ENCODE data around the gene COMT. TPM values are rescaled to one million over a fixed set of nuclear protein-coding genes. Genes with fewer than 3 reads are reported as not detected.

COMT gene
- total RNA-seq, 1 experiment from 2014 or later = 72.0 TPM

DNA sequence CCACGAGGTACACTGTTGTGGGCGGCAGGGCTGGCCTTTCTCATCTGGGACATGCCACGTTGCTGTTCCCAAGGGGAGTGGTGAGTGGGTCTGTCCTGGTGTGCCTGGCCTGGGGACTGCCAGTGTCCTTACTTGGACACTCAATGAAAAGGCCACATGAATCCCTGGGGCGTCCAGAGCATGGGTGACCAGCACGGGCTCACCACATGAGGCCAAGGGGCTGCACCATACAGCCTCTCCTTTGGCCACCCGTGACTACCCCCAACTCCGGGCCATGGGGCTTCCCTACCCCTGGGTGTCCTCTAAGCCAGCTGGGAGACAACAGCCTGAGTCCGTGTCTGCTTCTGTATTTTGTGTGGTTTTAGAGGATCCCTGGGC lies 20.3 kb downstream of the COMT start:
- Histone ChIP-seq H3K79me2 (ENCODE audit: low read length) (no peaks in the 10 kb centered on the region; the same call in 1 of the 2 replicates), H3K9me2 (replicated peaks; ENCODE audit: insufficient read depth, low read length) (no peaks in the 10 kb centered on the region), H3K36me3 (ENCODE audit: insufficient read depth, low read length) (peaks cover 10% of the 10 kb centered on the region), H2AFZ (ENCODE audit: low read length) (no peak overlapping the region), H3K4me1 (ENCODE audit: low read length) (peaks cover 14% of the 10 kb centered on the region), H3K4me2 (ENCODE audit: low read depth, low read length, poor library complexity, severe bottlenecking) (no peak overlapping the region), H3K9ac (ENCODE audit: low read length) (no peak overlapping the region), H3K27ac (ENCODE audit: low read length) (no peak overlapping the region), H3K9me3 (ENCODE audit: low read length) (no peaks in the 10 kb centered on the region), H3K4me3 (ENCODE audit: low read length) (no peak overlapping the region), H3K27me3 (ENCODE audit: low read length) (no peaks in the 10 kb centered on the region), H4K20me1 (ENCODE audit: insufficient read depth, low read depth, low read length) (peaks cover 15% of the 10 kb centered on the region)
- DNase-seq = no peak

DNA sequence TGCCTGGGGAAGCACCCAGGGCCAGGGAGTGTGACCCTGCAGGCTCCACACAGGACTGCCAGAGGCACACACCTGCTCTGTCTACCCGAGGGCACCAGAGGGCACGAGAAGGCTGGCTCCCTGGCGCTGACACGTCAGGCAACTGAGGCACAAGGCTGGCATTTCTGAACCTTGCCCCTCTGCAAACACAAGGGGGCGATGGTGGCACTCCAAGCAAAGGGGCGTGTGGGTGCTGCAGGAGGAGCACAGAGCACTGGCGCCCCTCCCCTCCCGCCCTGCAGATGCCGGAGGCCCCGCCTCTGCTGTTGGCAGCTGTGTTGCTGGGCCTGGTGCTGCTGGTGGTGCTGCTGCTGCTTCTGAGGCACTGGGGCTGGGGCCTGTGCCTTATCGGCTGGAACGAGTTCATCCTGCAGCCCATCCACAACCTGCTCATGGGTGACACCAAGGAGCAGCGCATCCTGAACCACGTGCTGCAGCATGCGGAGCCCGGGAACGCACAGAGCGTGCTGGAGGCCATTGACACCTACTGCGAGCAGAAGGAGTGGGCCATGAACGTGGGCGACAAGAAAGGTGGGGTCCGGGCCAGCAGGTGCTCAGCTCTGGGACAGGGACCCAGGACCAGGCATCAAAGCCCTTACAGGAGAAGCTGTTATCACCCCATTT lies 20.8 kb downstream of the COMT start:
- peak; percentile 94 for DNase-seq
- H3K79me2 ChIP-seq (ENCODE audit: low read length) = no peaks in the 10 kb centered on the region; the same call in 1 of the 2 replicates
- H2AFZ ChIP-seq (ENCODE audit: low read length) = no peak overlapping the region
- no peak overlapping the region for H3K4me3 ChIP-seq (ENCODE audit: low read length)
- H3K9me3 ChIP-seq (ENCODE audit: low read length) = no peaks in the 10 kb centered on the region
- no peaks in the 10 kb centered on the region for H3K9me2 ChIP-seq (replicated peaks; ENCODE audit: insufficient read depth, low read length)
- no peak overlapping the region for H3K9ac ChIP-seq (ENCODE audit: low read length)
- H3K27me3 ChIP-seq (ENCODE audit: low read length) = no peaks in the 10 kb centered on the region
- no peak overlapping the region for H3K27ac ChIP-seq (ENCODE audit: low read length)
- peaks cover 15% of the 10 kb centered on the region for H4K20me1 ChIP-seq (ENCODE audit: insufficient read depth, low read depth, low read length)
- H3K4me2 ChIP-seq (ENCODE audit: low read depth, low read length, poor library complexity, severe bottlenecking) = no peak overlapping the region
- peaks cover 14% of the 10 kb centered on the region for H3K4me1 ChIP-seq (ENCODE audit: low read length)
- H3K36me3 ChIP-seq (ENCODE audit: insufficient read depth, low read length) = peaks cover 10% of the 10 kb centered on the region

DNA sequence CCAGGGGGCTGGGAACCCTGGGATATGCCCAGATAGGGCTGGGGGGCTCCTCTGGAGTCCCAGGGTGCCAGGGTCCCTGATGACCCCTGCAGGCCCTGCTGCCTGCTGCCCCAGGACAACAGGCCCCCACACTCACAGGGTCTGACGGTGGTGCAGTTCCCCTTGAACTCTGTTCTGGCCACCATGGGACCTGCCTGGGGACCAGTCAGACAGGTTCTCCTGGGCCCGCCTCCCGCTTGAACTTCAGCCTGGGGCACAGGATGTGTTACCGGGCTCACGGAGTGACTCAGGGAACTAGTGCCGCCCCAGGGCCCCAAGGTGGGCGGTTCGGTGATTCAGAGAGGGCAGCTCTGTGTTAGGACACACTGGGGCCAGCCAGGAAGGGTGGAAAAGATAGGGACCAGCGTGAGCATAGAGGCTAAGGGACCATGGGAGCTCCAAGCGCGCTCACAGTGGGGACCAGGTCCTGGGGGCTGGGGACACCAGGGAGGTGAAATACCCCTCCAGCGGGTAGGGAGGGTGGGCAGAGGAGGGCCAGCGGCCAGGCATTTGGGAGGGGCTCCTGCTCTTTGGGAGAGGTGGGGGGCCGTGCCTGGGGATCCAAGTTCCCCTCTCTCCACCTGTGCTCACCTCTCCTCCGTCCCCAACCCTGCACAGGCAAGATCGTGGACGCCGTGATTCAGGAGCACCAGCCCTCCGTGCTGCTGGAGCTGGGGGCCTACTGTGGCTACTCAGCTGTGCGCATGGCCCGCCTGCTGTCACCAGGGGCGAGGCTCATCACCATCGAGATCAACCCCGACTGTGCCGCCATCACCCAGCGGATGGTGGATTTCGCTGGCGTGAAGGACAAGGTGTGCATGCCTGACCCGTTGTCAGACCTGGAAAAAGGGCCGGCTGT lies 21.6 kb downstream of the COMT start:
- H3K36me3 ChIP-seq (ENCODE audit: insufficient read depth, low read length) = peaks cover 10% of the 10 kb centered on the region
- no peaks in the 10 kb centered on the region for H3K9me2 ChIP-seq (replicated peaks; ENCODE audit: insufficient read depth, low read length)
- no peak overlapping the region for H3K4me3 ChIP-seq (ENCODE audit: low read length)
- DNase-seq = no peak
- H3K4me2 ChIP-seq (ENCODE audit: low read depth, low read length, poor library complexity, severe bottlenecking) = no peak overlapping the region
- H3K27me3 ChIP-seq (ENCODE audit: low read length) = no peaks in the 10 kb centered on the region
- no peak overlapping the region for H2AFZ ChIP-seq (ENCODE audit: low read length)
- peaks cover 14% of the 10 kb centered on the region for H3K4me1 ChIP-seq (ENCODE audit: low read length)
- no peaks in the 10 kb centered on the region for H3K79me2 ChIP-seq (ENCODE audit: low read length)
- H3K27ac ChIP-seq (ENCODE audit: low read length) = no peak overlapping the region
- H3K9me3 ChIP-seq (ENCODE audit: low read length) = no peaks in the 10 kb centered on the region
- peaks cover 15% of the 10 kb centered on the region for H4K20me1 ChIP-seq (ENCODE audit: insufficient read depth, low read depth, low read length)
- H3K9ac ChIP-seq (ENCODE audit: low read length) = no peak overlapping the region

DNA sequence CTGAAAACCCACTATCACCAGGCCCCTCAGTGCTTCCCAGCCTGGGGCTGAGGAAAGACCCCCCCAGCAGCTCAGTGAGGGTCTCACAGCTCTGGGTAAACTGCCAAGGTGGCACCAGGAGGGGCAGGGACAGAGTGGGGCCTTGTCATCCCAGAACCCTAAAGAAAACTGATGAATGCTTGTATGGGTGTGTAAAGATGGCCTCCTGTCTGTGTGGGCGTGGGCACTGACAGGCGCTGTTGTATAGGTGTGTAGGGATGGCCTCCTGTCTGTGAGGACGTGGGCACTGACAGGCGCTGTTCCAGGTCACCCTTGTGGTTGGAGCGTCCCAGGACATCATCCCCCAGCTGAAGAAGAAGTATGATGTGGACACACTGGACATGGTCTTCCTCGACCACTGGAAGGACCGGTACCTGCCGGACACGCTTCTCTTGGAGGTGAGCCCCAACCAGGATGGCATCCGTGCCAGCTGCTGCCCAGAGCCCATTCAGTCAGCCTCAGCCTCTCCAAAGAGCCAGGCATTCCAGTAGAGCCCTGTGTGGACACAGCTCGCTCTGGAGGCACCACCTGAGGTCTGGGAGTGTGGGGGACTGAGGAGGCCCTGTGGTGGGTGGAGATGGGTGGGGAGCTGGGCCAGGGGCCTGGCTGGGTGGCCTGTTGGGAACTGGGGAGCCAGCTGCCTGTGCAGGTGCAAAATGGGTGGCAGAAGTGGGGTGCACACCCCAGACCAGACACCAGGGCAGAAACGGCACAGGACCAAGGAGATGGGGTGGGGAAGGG lies 22.5 kb downstream of the COMT start:
- H3K27me3 ChIP-seq (ENCODE audit: low read length) = no peaks in the 10 kb centered on the region
- H3K4me3 ChIP-seq (ENCODE audit: low read length) = no peak overlapping the region
- H3K9ac ChIP-seq (ENCODE audit: low read length) = no peak overlapping the region
- H3K9me3 ChIP-seq (ENCODE audit: low read length) = no peaks in the 10 kb centered on the region
- no peak overlapping the region for H2AFZ ChIP-seq (ENCODE audit: low read length)
- peaks cover 10% of the 10 kb centered on the region for H3K4me1 ChIP-seq (ENCODE audit: low read length)
- peaks cover 11% of the 10 kb centered on the region for H4K20me1 ChIP-seq (ENCODE audit: insufficient read depth, low read depth, low read length)
- no peaks in the 10 kb centered on the region for H3K9me2 ChIP-seq (replicated peaks; ENCODE audit: insufficient read depth, low read length)
- no peak overlapping the region for H3K4me2 ChIP-seq (ENCODE audit: low read depth, low read length, poor library complexity, severe bottlenecking)
- peaks cover 10% of the 10 kb centered on the region for H3K36me3 ChIP-seq (ENCODE audit: insufficient read depth, low read length)
- H3K79me2 ChIP-seq (ENCODE audit: low read length) = no peaks in the 10 kb centered on the region
- no peak for DNase-seq
- H3K27ac ChIP-seq (ENCODE audit: low read length) = no peak overlapping the region

DNA sequence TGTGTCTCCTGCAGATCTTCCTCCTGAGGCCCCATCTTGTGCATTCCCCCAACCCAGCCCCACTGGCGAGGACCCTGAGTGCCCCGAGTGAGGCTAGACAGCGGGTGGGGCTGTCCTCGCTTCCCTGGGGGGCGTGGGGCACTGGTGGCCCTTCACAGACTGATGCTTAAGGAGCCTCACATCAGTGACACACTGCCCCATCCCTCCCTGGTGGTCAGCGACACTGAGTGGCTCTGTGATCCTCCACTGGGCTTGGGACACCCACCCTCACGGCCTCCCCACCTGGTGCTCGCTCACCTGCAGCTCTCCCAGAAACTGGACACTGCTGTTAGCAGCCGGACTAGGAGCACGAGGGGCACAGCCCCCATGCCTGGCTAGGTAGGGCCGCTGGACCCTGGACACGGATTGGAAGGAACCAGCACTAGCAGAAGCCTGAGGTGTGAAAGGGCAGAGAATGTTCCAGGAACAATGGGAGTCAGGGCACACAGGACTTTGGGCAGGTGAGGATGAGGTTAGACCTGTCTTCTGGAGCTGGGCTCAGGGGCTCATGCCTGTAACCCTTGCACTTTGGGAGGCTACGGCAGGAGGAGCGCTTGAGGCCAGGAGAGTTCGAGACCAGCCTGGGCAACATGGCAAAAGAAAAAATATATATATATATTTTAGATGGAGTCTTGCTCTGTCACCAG lies 23.3 kb downstream of the COMT start:
- Histone ChIP-seq H3K79me2 (ENCODE audit: low read length) (no peaks in the 10 kb centered on the region), H3K4me3 (ENCODE audit: low read length) (no peak overlapping the region), H4K20me1 (ENCODE audit: insufficient read depth, low read depth, low read length) (peaks cover 10% of the 10 kb centered on the region; the same call in 1 of the 2 replicates), H3K9ac (ENCODE audit: low read length) (no peak overlapping the region), H3K9me2 (replicated peaks; ENCODE audit: insufficient read depth, low read length) (no peaks in the 10 kb centered on the region), H3K27ac (ENCODE audit: low read length) (no peak overlapping the region), H3K36me3 (ENCODE audit: insufficient read depth, low read length) (peaks cover 10% of the 10 kb centered on the region), H3K4me2 (ENCODE audit: low read depth, low read length, poor library complexity, severe bottlenecking) (no peak overlapping the region), H3K9me3 (ENCODE audit: low read length) (no peaks in the 10 kb centered on the region), H3K4me1 (ENCODE audit: low read length) (peaks cover 8% of the 10 kb centered on the region), H3K27me3 (ENCODE audit: low read length) (no peaks in the 10 kb centered on the region), H2AFZ (ENCODE audit: low read length) (no peak overlapping the region)
- no peak for DNase-seq

DNA sequence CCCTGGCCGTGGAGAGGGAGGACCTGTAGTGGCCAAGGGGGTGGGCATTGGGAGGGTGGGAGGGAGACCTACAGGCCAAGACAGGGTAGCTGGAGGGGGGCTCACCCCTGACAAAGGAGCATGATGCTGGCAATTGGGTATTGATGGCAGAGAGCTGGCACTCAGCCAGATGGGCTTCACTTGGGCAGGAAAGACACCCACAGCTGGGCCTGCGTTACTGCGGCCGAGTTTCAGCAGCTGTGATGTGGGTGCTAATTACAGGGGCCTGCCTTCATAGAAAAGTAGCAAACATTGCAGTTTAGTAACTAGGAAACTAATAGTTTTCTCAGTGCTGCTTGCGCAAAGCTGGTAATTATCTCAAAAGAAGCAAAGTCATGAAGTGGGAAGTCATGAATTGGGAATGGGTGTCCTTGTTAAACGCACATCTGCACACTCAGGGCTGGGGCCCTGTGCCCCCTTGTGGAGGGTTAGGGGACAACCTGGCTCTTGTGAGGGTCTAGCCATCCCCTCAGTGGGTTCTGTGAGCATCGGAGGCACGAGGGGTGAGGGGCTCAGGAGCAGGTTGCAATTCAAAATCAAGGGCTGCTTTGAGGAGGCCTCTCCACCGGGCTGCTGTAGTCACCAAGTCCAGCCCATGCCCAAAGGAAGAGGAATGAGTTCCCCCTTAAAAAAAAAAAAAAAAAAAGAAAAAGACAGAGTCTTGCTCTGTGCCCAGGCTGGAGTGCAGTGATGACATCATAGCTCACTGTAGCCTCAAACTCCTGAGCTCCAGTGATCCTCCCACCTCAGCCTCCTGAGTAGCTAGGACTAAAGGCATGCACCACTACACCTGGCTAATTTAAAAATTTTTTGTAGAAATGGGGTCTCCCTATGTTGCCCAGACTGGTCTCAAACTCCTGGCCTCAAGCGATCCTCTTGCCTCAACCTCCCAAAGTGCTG lies 24.5 kb downstream of the COMT start:
- Histone ChIP-seq H2AFZ (ENCODE audit: low read length) (no peak overlapping the region), H3K4me2 (ENCODE audit: low read depth, low read length, poor library complexity, severe bottlenecking) (no peak overlapping the region), H3K79me2 (ENCODE audit: low read length) (no peaks in the 10 kb centered on the region), H4K20me1 (ENCODE audit: insufficient read depth, low read depth, low read length) (peaks cover 10% of the 10 kb centered on the region; the same call in 1 of the 2 replicates), H3K27me3 (ENCODE audit: low read length) (no peaks in the 10 kb centered on the region), H3K36me3 (ENCODE audit: insufficient read depth, low read length) (peaks cover 10% of the 10 kb centered on the region), H3K9ac (ENCODE audit: low read length) (no peak overlapping the region), H3K9me2 (replicated peaks; ENCODE audit: insufficient read depth, low read length) (no peaks in the 10 kb centered on the region), H3K4me1 (ENCODE audit: low read length) (peaks cover 8% of the 10 kb centered on the region), H3K4me3 (ENCODE audit: low read length) (no peak overlapping the region), H3K27ac (ENCODE audit: low read length) (no peak overlapping the region), H3K9me3 (ENCODE audit: low read length) (no peaks in the 10 kb centered on the region)
- DNase-seq = no peak

Data from Karpas-422 (cell line).